Activated CD8-positive, alpha-beta T cell treated with anti-CD3 and anti-CD28 coated beads, Interleukin-2, amount 10 ng/mL, durations not matched to agents 7 days and 5 days (primary cell): ENCODE measurements around the gene IFITM1. TPM values are rescaled to one million over a fixed set of nuclear protein-coding genes. Genes with fewer than 3 reads are reported as not detected.
A peak's percentile ranks its signal among the peaks of the same experiment; 100 is the strongest.
"Not testable (repeated sequence)": the region's sequence is repeated elsewhere in the genome, so short reads cannot be mapped to it uniquely, and the experiment has no call there.

Experiments
- ATAC-seq: fragments of 150-1000 bp; cut with Tn5 transposase; one replicate; pipeline ENCODE4 v1.10.0; 2021; ENCODE audit warnings: moderate library complexity
- CTCF ChIA-PET: fragments of 350-600 bp; sonication (Branson Sonifier 250); formaldehyde crosslinking; loops from one replicate; lab custom pipeline; 2021; ENCODE audit warnings: antibody characterized with exemption; lab: Charles Lee
- POLR2A ChIA-PET: fragments of 350-600 bp; sonication (Branson Sonifier 250); formaldehyde crosslinking; loops from one replicate; lab custom pipeline; 2021; ENCODE audit warnings: antibody characterized with exemption; lab: Charles Lee
- DNase-seq: peaks from one replicate; pipeline ENCODE4 v3.0.0-alpha.2; 2020
- H3K27ac Mint-ChIP-seq: one replicate; pipeline ENCODE4 v1.8.0; 2021; ENCODE audit warnings: mild to moderate bottlenecking, mixed read lengths
- H3K27me3 Mint-ChIP-seq: one replicate; pipeline ENCODE4 v1.8.0; 2021; ENCODE audit warnings: low read depth, mixed read lengths
- H3K36me3 Mint-ChIP-seq: one replicate; pipeline ENCODE4 v1.8.0; 2021; ENCODE audit warnings: low read depth, mixed read lengths
- H3K4me1 Mint-ChIP-seq: one replicate; pipeline ENCODE4 v1.8.0; 2021; ENCODE audit warnings: low read depth, mixed read lengths
- H3K4me3 Mint-ChIP-seq: one replicate; pipeline ENCODE4 v1.8.0; 2021; ENCODE audit warnings: mild to moderate bottlenecking, mixed read lengths
- H3K9me3 Mint-ChIP-seq: one replicate; pipeline ENCODE4 v1.8.0; 2022; ENCODE audit warnings: mixed read lengths; ENCODE audit not compliant: insufficient read depth
- total RNA-seq, 2 experiments: library from RNA; stranded (reverse); gene quantifications; one replicate each; pipeline ENCODE4 v1.2.3, GENCODE V29; 2021

Gene IFITM1
- total RNA-seq, 2 experiments from 2014 or later, result 1,265 to 1,278 TPM

GRCh38 chr11:319888-320273, 6.0 kb downstream of the IFITM1 start:
- peak; percentile 9 for ATAC-seq

GRCh38 chr11:324156-324555, 10.3 kb downstream of the IFITM1 start:
- H3K4me1 Mint-ChIP-seq, result peaks cover 64% of the 10 kb centered on the region
- H3K9me3 Mint-ChIP-seq, result peaks cover 1% of the 10 kb centered on the region
- CTCF ChIA-PET, result interaction anchor here (1.1 to 2.2 kb wide), 3 partner anchors 18 to 87 kb away, joined by 3 to 8 read pairs (median 5); no protein-coding TSS in a partner anchor
- peaks cover 19% of the 10 kb centered on the region for H3K36me3 Mint-ChIP-seq
- ATAC-seq (no peak), DNase-seq (no peak)
- H3K4me3 Mint-ChIP-seq, result no peak overlapping the region
- H3K27me3 Mint-ChIP-seq, result no peaks in the 10 kb centered on the region
- H3K27ac Mint-ChIP-seq, result peak overlapping the region; percentile 20
- POLR2A ChIA-PET, result interaction anchor here (0.7 to 2.2 kb wide), 5 partner anchors 8 to 31 kb away, joined by 3 to 15 read pairs (median 4); partner anchors contain the start of gene IFITM2

More at GRCh38 chr11:319888-320273, 6.0 kb downstream of the IFITM1 start:
- H3K27me3 Mint-ChIP-seq, CTCF ChIA-PET, H3K9me3 Mint-ChIP-seq: not testable (repeated sequence)
- peak overlapping the region; percentile 94 for H3K4me3 Mint-ChIP-seq
- peak; percentile 56 for DNase-seq
- POLR2A ChIA-PET, result interaction anchor here (0.8 to 1.8 kb wide), 4 partner anchors 11 to 36 kb away, joined by 3 to 6 read pairs (median 4); partner anchors contain the start of gene IFITM2
- H3K27ac Mint-ChIP-seq, result peak overlapping the region; percentile 98
- H3K4me1 Mint-ChIP-seq, result peaks cover 30% of the 10 kb centered on the region
- H3K36me3 Mint-ChIP-seq, result peaks cover 44% of the 10 kb centered on the region

- not testable (repeated sequence) for H3K27me3 Mint-ChIP-seq, DNase-seq, H3K4me3 Mint-ChIP-seq, H3K9me3 Mint-ChIP-seq, H3K27ac Mint-ChIP-seq, ATAC-seq
- H3K36me3 Mint-ChIP-seq, result peaks cover 21% of the 10 kb centered on the region
- CTCF ChIA-PET, result interaction anchor here (1.1 to 2.2 kb wide), 3 partner anchors 19 to 87 kb away, joined by 3 to 8 read pairs (median 5); no protein-coding TSS in a partner anchor
- peaks cover 71% of the 10 kb centered on the region for H3K4me1 Mint-ChIP-seq
- POLR2A ChIA-PET, result interaction anchor here (0.7 to 2.2 kb wide), 5 partner anchors 8 to 31 kb away, joined by 3 to 15 read pairs (median 4); partner anchors contain the start of gene IFITM2
These were observed 11.0 kb downstream of the IFITM1 start for GRCh38 chr11:324593-325517.

- CTCF ChIA-PET, result interaction anchor here (1.5 to 4.4 kb wide), 5 partner anchors 20 to 122 kb away, joined by 4 to 16 read pairs (median 7); no protein-coding TSS in a partner anchor
- DNase-seq, result peak; percentile 39
- peak overlapping the region; percentile 98 for H3K27ac Mint-ChIP-seq
- peak overlapping the region; percentile 74 for H3K4me3 Mint-ChIP-seq
- H3K27me3 Mint-ChIP-seq, result no peaks in the 10 kb centered on the region
- H3K9me3 Mint-ChIP-seq, result peaks cover 4% of the 10 kb centered on the region
- H3K4me1 Mint-ChIP-seq, result peaks cover 72% of the 10 kb centered on the region
- no peak for ATAC-seq
- H3K36me3 Mint-ChIP-seq, result peaks cover 14% of the 10 kb centered on the region
- POLR2A ChIA-PET, result interaction anchor here (0.8 to 2.3 kb wide), 7 partner anchors 10 to 29 kb away, joined by 3 to 30 read pairs (median 9); no protein-coding TSS in a partner anchor
These were observed 12.2 kb downstream of the IFITM1 start for GRCh38 chr11:325796-326591.

GRCh38 chr11:326592-326841, 12.7 kb downstream of the IFITM1 start:
- H3K27ac Mint-ChIP-seq, result peak overlapping the region; percentile 98
- H3K4me1 Mint-ChIP-seq, result peaks cover 78% of the 10 kb centered on the region
- H3K9me3 Mint-ChIP-seq, result peaks cover 4% of the 10 kb centered on the region
- peak; percentile 14 for ATAC-seq
- DNase-seq, result no peak
- peaks cover 14% of the 10 kb centered on the region for H3K36me3 Mint-ChIP-seq
- ChIA-PET CTCF (interaction anchor here (1.5 to 4.4 kb wide), 5 partner anchors 21 to 122 kb away, joined by 4 to 16 read pairs (median 7); no protein-coding TSS in a partner anchor), POLR2A (interaction anchor here (1.3 to 2.3 kb wide), 5 partner anchors 10 to 59 kb away, joined by 3 to 30 read pairs (median 9); no protein-coding TSS in a partner anchor)
- no peaks in the 10 kb centered on the region for H3K27me3 Mint-ChIP-seq
- H3K4me3 Mint-ChIP-seq, result peak overlapping the region; percentile 74

- Mint-ChIP-seq H3K27ac (peak overlapping the region; percentile 98), H3K27me3 (no peaks in the 10 kb centered on the region), H3K4me3 (peak overlapping the region; percentile 74), H3K9me3 (peaks cover 4% of the 10 kb centered on the region), H3K4me1 (peaks cover 83% of the 10 kb centered on the region), H3K36me3 (peaks cover 16% of the 10 kb centered on the region)
- DNase-seq (peak; percentile 85), ATAC-seq (peak; percentile 63)
- POLR2A ChIA-PET, result interaction anchor here (0.5 to 2.3 kb wide), 8 partner anchors 11 to 59 kb away, joined by 3 to 30 read pairs (median 4); no protein-coding TSS in a partner anchor
- CTCF ChIA-PET, result interaction anchor here (0.7 to 4.4 kb wide), 9 partner anchors 10 to 399 kb away, joined by 3 to 16 read pairs (median 5); no protein-coding TSS in a partner anchor
These were observed 13.2 kb downstream of the IFITM1 start for GRCh38 chr11:326842-327580.

GRCh38 chr11:327581-327923, 13.7 kb downstream of the IFITM1 start:
- Mint-ChIP-seq H3K4me3 (peak overlapping the region; percentile 74), H3K4me1 (peaks cover 85% of the 10 kb centered on the region), H3K9me3 (peaks cover 4% of the 10 kb centered on the region), H3K27me3 (no peaks in the 10 kb centered on the region), H3K27ac (peak overlapping the region; percentile 98), H3K36me3 (peaks cover 18% of the 10 kb centered on the region)
- ATAC-seq (no peak), DNase-seq (peak; percentile 21)
- ChIA-PET POLR2A (interaction anchor here (0.5 to 2.3 kb wide), 7 partner anchors 11 to 60 kb away, joined by 3 to 30 read pairs (median 4); no protein-coding TSS in a partner anchor), CTCF (interaction anchor here (0.7 to 4.4 kb wide), 10 partner anchors 10 to 399 kb away, joined by 3 to 16 read pairs (median 5); no protein-coding TSS in a partner anchor)

- Mint-ChIP-seq H3K4me3 (no peak overlapping the region), H3K9me3 (peaks cover 4% of the 10 kb centered on the region), H3K27ac (peak overlapping the region; percentile 52), H3K27me3 (no peaks in the 10 kb centered on the region), H3K36me3 (peaks cover 18% of the 10 kb centered on the region), H3K4me1 (peaks cover 89% of the 10 kb centered on the region)
- DNase-seq, result peak; percentile 20
- ATAC-seq, result no peak
- ChIA-PET POLR2A (interaction anchor here (1.0 to 2.3 kb wide), 4 partner anchors 12 to 60 kb away, joined by 3 to 30 read pairs (median 6); no protein-coding TSS in a partner anchor), CTCF (interaction anchor here (0.9 to 4.4 kb wide), 7 partner anchors 13 to 120 kb away, joined by 3 to 16 read pairs (median 5); no protein-coding TSS in a partner anchor)
These were observed 14.2 kb downstream of the IFITM1 start for GRCh38 chr11:328012-328411.

GRCh38 chr11:328516-329100, 14.8 kb downstream of the IFITM1 start:
- CTCF ChIA-PET, result interaction anchor here (0.7 to 4.4 kb wide), 7 partner anchors 12 to 41 kb away, joined by 3 to 16 read pairs (median 4); no protein-coding TSS in a partner anchor
- Mint-ChIP-seq H3K4me1 (peaks cover 91% of the 10 kb centered on the region), H3K27ac (peak overlapping the region; percentile 86), H3K36me3 (peaks cover 24% of the 10 kb centered on the region)
- DNase-seq, result peak; percentile 20
- not testable (repeated sequence) for H3K9me3 Mint-ChIP-seq, ATAC-seq, H3K4me3 Mint-ChIP-seq, H3K27me3 Mint-ChIP-seq
- POLR2A ChIA-PET, result interaction anchor here (1.6 to 3.3 kb wide), 7 partner anchors 12 to 61 kb away, joined by 5 to 30 read pairs (median 12); no protein-coding TSS in a partner anchor

GRCh38 chr11:329886-330253, 16.0 kb downstream of the IFITM1 start:
- Mint-ChIP-seq H3K27ac (peak overlapping the region; percentile 86), H3K9me3 (peaks cover 4% of the 10 kb centered on the region), H3K4me1 (peaks cover 83% of the 10 kb centered on the region), H3K27me3 (no peaks in the 10 kb centered on the region), H3K36me3 (peaks cover 23% of the 10 kb centered on the region), H3K4me3 (peak overlapping the region; percentile 35)
- ATAC-seq (no peak), DNase-seq (peak; percentile 20)
- ChIA-PET POLR2A (interaction anchor here (0.6 to 3.3 kb wide), 10 partner anchors 10 to 419 kb away, joined by 3 to 23 read pairs (median 6); partner anchors contain the start of gene IFITM2), CTCF (interaction anchor here (1.1 to 4.4 kb wide), 6 partner anchors 10 to 118 kb away, joined by 3 to 16 read pairs (median 6); no protein-coding TSS in a partner anchor)
